Gastroesophageal sphincter (tissue), 4 donors: ENCODE measurements around the gene PRKG1. TPM values are rescaled to one million over a fixed set of nuclear protein-coding genes. Genes with fewer than 3 reads are reported as not detected.

Experiments
- ATAC-seq: fragments of 150-250 bp; one replicate; pipeline ENCODE4 v1.9.1; 2016; ENCODE audit warnings: mild to moderate bottlenecking, moderate library complexity
- H3K27ac ChIP-seq, 4 donors: fragments of 200-600 bp; sonication (generic) in 3 of 4; 1 replicate in 3 of 4; 2 replicates in 1 of 4; pipeline ENCODE4 v1.5.1; 2016 to 2019
- H3K27me3 ChIP-seq: fragments of 200-600 bp; sonication (generic); one replicate; pipeline ENCODE4 v1.5.1; 2019
- H3K36me3 ChIP-seq, 2 donors: fragments of 200-600 bp; sonication (generic); one replicate each; pipeline ENCODE4 v1.5.1; 2019; ENCODE audit warnings: control low read depth in 1 of 2
- H3K4me1 ChIP-seq, 3 donors: fragments of 200-600 bp; sonication (generic); 1 replicate in 2 of 3; 2 replicates in 1 of 3; pipeline ENCODE4 v1.5.1; 2016 to 2019; ENCODE audit warnings: control low read depth in 2 of 3
- H3K4me3 ChIP-seq, 2 donors: fragments of 200-600 bp; sonication (generic); one replicate each; pipeline ENCODE4 v1.5.1; 2019; ENCODE audit warnings: mild to moderate bottlenecking in 1 of 2, moderate library complexity in 1 of 2
- H3K9me3 ChIP-seq, 3 donors: fragments of 200-600 bp; sonication (generic); one replicate each; pipeline ENCODE4 v1.5.1; 2017 to 2019; ENCODE audit warnings: control low read depth in 2 of 3
- CTCF ChIP-seq, 4 experiments: fragments of 200-600 bp in 2 of 4; fragments of 450-650 bp in 2 of 4; sonication (generic) in 1 of 4; IDR thresholded peaks; one replicate each; pipeline ENCODE4 v1.5.1; 2017 to 2019; ENCODE audit warnings: antibody characterized with exemption in 4 of 4, mild to moderate bottlenecking in 2 of 4, moderate library complexity in 2 of 4
- EP300 ChIP-seq: sonication (generic); formaldehyde crosslinking; IDR thresholded peaks from one replicate; pipeline ENCODE4 v1.6.1; 2017; ENCODE audit warnings: antibody characterized with exemption, mild to moderate bottlenecking
- POLR2A ChIP-seq, 2 donors: fragments of 450-650 bp; IDR thresholded peaks; one replicate each; pipeline ENCODE4 v1.6.1; 2017; ENCODE audit warnings: antibody characterized with exemption in 2 of 2, mild to moderate bottlenecking in 2 of 2, moderate library complexity in 1 of 2
- POLR2AphosphoS5 ChIP-seq: sonication (generic); formaldehyde crosslinking; IDR thresholded peaks from one replicate; pipeline ENCODE4 v1.6.1; 2017; ENCODE audit warnings: antibody characterized with exemption
- WGBS, 2 donors: methylation state at CpG; one replicate each; pipeline ENCODE4 v1.1.5; 2018; ENCODE audit warnings: low coverage in 1 of 2; 5-methylcytosine and 5-hydroxymethylcytosine counted together
- total RNA-seq, 4 donors: library from RNA; depleted of rRNA; stranded (reverse); fragments of >200 nt; gene quantifications; one replicate each; pipeline ENCODE4 v1.1.0, GENCODE V29; 2016

PRKG1 gene
- total RNA-seq, 4 donors from 2014 or later: 27.5 to 73.2 (median 39.2) TPM

DNA sequence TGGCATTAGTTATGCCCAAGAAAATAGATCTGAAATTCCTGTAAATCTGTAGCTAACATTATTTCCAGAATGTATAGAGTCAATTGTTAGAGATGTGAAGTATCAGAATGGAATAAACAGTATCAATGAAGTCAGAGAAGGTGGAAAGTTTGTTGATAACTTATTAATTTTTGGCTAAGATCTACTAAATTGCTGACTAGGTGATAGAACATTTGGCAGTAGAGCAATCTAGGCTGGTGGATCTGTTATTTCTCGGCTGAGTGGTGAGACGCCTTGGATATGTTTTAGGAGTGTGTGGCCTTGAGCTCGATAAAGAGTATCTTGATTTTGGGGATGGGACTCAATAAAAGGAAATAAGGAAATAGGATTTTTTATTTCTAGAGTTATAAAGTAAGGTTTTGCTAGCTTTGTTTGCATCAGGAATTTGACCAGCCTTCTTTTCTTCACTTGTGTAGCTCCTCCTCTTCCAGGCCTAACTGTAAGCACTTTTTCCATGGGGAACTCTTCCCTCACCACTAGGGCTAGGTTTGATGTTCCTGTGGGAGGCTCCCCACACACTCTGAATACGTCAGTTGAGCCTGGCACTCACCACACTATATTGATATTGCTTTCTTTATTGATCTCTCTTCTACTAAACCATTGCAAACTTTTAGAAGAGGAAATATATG, 711.9 kb downstream of the PRKG1 start:
- Histone ChIP-seq H3K27ac (no peak overlapping the region), H3K4me1 (peaks cover 0 to 16% (median 0%) of the 10 kb centered on the region in 3 donors), H3K9me3 (no peaks in the 10 kb centered on the region), H3K4me3 (no peak overlapping the region), H3K36me3 (no peaks in the 10 kb centered on the region), H3K27me3 (no peaks in the 10 kb centered on the region)
- ATAC-seq: no peak
- 86 to 93% methylated on average over 3 to 4 of the region's 4 CpGs for WGBS, 2 donors
- TF ChIP-seq CTCF (IDR thresholded peaks at IDR 0.05) (no peak), POLR2AphosphoS5 (no peak), EP300 (no peak), POLR2A (IDR thresholded peaks at IDR 0.05) (no peak)

DNA sequence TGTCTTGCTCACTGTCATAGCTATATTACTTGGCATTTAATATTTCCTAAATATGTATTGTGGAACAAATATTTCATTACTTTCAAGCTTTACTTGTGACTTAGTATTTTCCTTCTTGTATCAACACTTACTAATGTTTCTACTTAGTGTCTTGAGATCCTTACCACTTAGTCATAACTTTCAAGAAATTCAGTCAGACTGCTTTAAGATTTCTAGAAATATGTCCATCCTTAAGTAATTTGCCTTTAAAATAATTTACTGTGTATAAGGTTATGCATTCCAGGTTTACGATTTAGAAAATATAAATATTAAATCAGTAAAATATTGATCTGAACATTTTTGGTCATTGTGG, 712.4 kb downstream of the PRKG1 start:
- H3K27ac ChIP-seq: no peak overlapping the region
- H3K36me3 ChIP-seq: no peaks in the 10 kb centered on the region
- no peaks in the 10 kb centered on the region for H3K9me3 ChIP-seq
- no peak overlapping the region for H3K4me3 ChIP-seq
- no peak for TF ChIP-seq POLR2A (IDR thresholded peaks at IDR 0.05)
- TF ChIP-seq CTCF (IDR thresholded peaks at IDR 0.05): no peak
- TF ChIP-seq EP300: no peak
- no peak for TF ChIP-seq POLR2AphosphoS5
- H3K4me1 ChIP-seq: peaks cover 0 to 16% (median 0%) of the 10 kb centered on the region in 3 donors
- H3K27me3 ChIP-seq: no peaks in the 10 kb centered on the region
- no peak for ATAC-seq
- WGBS, 2 donors: 100% methylated on average over 1 of the region's 1 CpG

- H3K9me3 ChIP-seq: peaks cover 0 to 6% (median 0%) of the 10 kb centered on the region in 3 donors
- H3K4me1 ChIP-seq: peaks cover 0 to 16% (median 0%) of the 10 kb centered on the region in 3 donors
- ATAC-seq: no peak
- WGBS, 2 donors: 62 to 66% methylated on average over 3 of the region's 3 CpGs
- H3K4me3 ChIP-seq: no peak overlapping the region
- no peaks in the 10 kb centered on the region for H3K36me3 ChIP-seq
- no peak overlapping the region for H3K27ac ChIP-seq
- no peak for TF ChIP-seq POLR2A (IDR thresholded peaks at IDR 0.05)
- TF ChIP-seq EP300: no peak
- no peak for TF ChIP-seq CTCF (IDR thresholded peaks at IDR 0.05)
- H3K27me3 ChIP-seq: no peaks in the 10 kb centered on the region
Observed at GRCh38 chr10:51788273-51788672, 714.0 kb downstream of the PRKG1 start.

- Histone ChIP-seq H3K4me1 (peaks cover 0 to 16% (median 0%) of the 10 kb centered on the region in 3 donors), H3K27me3 (no peaks in the 10 kb centered on the region), H3K36me3 (no peaks in the 10 kb centered on the region), H3K9me3 (peaks cover 0 to 13% (median 0%) of the 10 kb centered on the region in 3 donors), H3K27ac (no peak overlapping the region), H3K4me3 (no peak overlapping the region)
- TF ChIP-seq CTCF (IDR thresholded peaks at IDR 0.05) (no peak), POLR2AphosphoS5 (no peak), POLR2A (IDR thresholded peaks at IDR 0.05) (no peak)
- WGBS, 2 donors: 33 to 82% methylated on average over 1 of the region's 1 CpG
- ATAC-seq: no peak
Observed at GRCh38 chr10:51789118-51789517, 714.8 kb downstream of the PRKG1 start.

- Histone ChIP-seq H3K27me3 (no peaks in the 10 kb centered on the region), H3K27ac (peak overlapping the region in 1 of 4 donors; percentile 9), H3K4me3 (no peak overlapping the region), H3K4me1 (peaks cover 0 to 16% (median 0%) of the 10 kb centered on the region in 3 donors), H3K36me3 (no peaks in the 10 kb centered on the region), H3K9me3 (peaks cover 0 to 13% (median 0%) of the 10 kb centered on the region in 3 donors)
- WGBS, 2 donors: 28 to 30% methylated on average over 3 to 4 of the region's 4 CpGs
- no peak for ATAC-seq
- TF ChIP-seq EP300 (no peak), POLR2AphosphoS5 (no peak), CTCF (IDR thresholded peaks at IDR 0.05) (no peak), POLR2A (IDR thresholded peaks at IDR 0.05) (no peak)
Observed at GRCh38 chr10:51789903-51790302, 715.6 kb downstream of the PRKG1 start.
